Measurements from ENCODE around the gene NOS3.

- TF ChIP-seq, protein P1, sequence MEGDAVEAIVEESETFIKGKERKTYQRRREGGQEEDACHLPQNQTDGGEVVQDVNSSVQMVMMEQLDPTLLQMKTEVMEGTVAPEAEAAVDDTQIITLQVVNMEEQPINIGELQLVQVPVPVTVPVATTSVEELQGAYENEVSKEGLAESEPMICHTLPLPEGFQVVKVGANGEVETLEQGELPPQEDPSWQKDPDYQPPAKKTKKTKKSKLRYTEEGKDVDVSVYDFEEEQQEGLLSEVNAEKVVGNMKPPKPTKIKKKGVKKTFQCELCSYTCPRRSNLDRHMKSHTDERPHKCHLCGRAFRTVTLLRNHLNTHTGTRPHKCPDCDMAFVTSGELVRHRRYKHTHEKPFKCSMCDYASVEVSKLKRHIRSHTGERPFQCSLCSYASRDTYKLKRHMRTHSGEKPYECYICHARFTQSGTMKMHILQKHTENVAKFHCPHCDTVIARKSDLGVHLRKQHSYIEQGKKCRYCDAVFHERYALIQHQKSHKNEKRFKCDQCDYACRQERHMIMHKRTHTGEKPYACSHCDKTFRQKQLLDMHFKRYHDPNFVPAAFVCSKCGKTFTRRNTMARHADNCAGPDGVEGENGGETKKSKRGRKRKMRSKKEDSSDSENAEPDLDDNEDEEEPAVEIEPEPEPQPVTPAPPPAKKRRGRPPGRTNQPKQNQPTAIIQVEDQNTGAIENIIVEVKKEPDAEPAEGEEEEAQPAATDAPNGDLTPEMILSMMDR (IDR thresholded peaks at IDR 0.05) = no peak
- TF ChIP-seq YY1 (IDR thresholded peaks at IDR 0.05; ENCODE audit: low read depth) (no peak), POLR2AphosphoS5 (IDR thresholded peaks at IDR 0.05; ENCODE audit: low read depth, low read length) (no peak), EP300 (IDR thresholded peaks at IDR 0.05; ENCODE audit: borderline replicate concordance in 1 of 2, low read depth in 1 of 2, low read length in 1 of 2) (no peak)
- TF ChIP-seq, protein P2, sequence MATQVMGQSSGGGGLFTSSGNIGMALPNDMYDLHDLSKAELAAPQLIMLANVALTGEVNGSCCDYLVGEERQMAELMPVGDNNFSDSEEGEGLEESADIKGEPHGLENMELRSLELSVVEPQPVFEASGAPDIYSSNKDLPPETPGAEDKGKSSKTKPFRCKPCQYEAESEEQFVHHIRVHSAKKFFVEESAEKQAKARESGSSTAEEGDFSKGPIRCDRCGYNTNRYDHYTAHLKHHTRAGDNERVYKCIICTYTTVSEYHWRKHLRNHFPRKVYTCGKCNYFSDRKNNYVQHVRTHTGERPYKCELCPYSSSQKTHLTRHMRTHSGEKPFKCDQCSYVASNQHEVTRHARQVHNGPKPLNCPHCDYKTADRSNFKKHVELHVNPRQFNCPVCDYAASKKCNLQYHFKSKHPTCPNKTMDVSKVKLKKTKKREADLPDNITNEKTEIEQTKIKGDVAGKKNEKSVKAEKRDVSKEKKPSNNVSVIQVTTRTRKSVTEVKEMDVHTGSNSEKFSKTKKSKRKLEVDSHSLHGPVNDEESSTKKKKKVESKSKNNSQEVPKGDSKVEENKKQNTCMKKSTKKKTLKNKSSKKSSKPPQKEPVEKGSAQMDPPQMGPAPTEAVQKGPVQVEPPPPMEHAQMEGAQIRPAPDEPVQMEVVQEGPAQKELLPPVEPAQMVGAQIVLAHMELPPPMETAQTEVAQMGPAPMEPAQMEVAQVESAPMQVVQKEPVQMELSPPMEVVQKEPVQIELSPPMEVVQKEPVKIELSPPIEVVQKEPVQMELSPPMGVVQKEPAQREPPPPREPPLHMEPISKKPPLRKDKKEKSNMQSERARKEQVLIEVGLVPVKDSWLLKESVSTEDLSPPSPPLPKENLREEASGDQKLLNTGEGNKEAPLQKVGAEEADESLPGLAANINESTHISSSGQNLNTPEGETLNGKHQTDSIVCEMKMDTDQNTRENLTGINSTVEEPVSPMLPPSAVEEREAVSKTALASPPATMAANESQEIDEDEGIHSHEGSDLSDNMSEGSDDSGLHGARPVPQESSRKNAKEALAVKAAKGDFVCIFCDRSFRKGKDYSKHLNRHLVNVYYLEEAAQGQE (IDR thresholded peaks at IDR 0.05; ENCODE audit: low read depth, low read length) = no peak
Observed at GRCh38 chr7:150946421-150947240, 44.2 kb upstream of the NOS3 start.
